Stimulated activated naive CD4-positive, alpha-beta T cell treated with Interleukin-2 at 50 U/mL for 16 hours (primary cell): Measurements from ENCODE around the gene GABBR2.
"Not testable (repeated sequence)": the region's sequence is repeated elsewhere in the genome, so short reads cannot be mapped to it uniquely, and the experiment has no call there.

Experiments
- DNase-seq: peaks from one replicate; lab custom pipeline; 2025; lab: John Stamatoyannopoulos, UW

Gene GABBR2

DNA sequence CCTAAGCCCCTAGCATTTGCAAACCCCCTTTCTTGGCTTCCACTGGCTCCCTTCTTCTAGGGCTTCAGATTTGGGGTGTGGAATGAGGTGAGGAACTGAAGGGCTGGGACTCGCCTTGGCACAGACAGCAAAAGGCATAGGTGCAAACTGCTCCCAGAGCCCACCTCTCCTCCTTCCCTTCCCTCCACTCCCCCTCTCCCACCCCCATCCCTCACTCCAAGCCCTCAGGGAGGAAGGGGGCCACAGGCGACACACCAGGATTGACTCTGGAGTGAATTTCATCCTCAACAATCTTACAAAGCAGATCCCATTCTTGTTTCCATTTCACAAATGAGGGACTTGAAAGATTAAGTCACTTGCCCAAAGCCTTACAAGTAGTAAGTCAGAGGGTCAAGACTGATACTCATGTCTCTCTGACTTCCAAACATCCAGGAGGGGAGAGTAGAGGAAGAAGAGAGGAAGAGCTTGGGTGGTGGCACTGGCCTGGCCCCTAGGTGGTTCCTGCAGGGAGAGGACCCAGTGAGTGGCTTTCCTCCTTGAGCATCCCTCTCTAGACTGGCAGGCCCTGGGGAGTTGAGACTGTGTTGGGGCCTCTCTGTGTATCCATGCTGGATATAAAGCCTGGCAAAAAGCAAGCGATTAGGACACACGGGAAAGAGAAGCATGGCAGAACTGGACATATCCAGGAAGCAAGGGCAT lies 193.1 kb downstream of the GABBR2 start:
- DNase-seq: no peak

DNA sequence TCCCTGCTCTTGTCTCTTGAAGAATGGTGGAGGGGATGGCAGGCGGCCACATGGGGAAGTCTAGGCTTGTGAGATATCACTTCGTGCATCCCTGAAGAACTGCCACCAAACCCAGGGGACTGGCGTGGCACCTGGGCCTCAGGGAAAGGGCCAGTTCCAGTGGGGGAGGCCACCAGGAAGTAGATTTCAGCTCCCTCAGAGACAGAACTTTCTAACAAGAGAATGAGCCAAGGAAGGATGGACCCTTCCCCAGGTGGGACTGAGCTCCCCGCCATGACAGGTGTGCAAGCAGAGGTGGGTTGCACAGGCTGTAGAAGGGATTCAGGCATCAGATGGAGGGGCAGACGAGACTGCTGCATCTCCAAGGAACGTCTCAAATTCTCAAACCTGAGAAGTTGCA lies 193.9 kb downstream of the GABBR2 start:
- no peak for DNase-seq

DNA sequence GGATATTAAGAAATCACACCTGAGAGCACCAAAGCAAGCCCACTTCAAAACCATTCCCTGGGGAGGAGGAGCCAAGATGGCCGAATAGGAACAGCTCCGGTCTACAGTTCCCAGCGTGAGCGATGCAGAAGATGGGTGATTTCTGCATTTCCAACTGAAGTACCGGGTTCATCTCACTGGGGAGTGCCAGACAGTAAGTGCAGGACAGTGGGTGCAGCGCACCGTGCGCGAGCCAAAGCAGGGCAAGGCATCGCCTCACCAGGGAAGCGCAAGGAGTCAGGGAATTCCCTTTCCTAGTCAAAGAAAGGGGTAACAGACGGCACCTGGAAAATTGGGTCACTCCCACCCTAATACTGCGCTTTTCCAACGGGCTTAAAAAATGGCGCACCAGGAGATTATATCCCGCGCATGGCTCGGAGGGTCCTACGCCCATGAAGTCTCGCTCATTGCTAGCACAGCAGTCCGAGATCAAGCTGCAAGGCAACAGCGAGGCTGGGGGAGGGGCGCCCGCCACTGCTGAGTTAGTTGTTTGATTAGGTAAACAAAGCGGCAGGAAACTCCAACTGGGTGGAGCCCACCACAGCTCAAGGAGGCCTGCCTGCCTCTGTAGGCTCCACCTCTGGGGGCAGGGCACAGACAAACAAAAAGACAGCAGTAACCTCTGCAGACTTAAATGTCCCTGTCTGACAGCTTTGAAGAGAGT lies 200.4 kb downstream of the GABBR2 start:
- not testable (repeated sequence) for DNase-seq

DNA sequence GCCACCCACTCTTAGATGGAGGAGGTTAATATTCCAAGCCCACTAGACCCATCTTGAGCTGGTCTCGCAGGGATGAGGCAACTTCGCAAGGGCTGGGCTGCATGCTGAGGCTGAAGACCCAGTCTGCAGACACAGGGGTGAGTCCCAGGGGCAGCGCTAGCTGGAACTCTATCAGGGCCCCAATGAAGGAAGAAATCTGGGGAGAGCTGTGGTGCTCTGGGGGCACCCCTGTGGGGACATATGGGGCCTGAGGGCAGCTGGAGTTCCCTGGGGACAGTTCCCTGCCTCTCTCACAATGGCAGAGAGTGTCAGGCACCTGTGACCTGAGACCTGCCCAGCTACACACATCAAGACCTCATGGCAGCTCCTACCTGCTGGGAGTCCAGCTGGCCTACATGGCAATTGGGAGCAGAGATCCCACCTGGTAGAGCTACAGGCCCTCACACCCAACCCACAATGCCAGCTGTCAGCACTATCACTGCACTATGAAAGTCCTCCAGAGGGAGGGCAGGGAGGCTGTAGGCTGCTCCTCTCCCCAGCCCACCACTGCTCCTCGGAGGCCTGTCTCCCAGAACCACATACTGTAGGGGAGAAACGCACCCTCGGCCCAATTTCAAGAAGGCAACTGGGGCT lies 202.2 kb downstream of the GABBR2 start:
- DNase-seq: no peak

DNA sequence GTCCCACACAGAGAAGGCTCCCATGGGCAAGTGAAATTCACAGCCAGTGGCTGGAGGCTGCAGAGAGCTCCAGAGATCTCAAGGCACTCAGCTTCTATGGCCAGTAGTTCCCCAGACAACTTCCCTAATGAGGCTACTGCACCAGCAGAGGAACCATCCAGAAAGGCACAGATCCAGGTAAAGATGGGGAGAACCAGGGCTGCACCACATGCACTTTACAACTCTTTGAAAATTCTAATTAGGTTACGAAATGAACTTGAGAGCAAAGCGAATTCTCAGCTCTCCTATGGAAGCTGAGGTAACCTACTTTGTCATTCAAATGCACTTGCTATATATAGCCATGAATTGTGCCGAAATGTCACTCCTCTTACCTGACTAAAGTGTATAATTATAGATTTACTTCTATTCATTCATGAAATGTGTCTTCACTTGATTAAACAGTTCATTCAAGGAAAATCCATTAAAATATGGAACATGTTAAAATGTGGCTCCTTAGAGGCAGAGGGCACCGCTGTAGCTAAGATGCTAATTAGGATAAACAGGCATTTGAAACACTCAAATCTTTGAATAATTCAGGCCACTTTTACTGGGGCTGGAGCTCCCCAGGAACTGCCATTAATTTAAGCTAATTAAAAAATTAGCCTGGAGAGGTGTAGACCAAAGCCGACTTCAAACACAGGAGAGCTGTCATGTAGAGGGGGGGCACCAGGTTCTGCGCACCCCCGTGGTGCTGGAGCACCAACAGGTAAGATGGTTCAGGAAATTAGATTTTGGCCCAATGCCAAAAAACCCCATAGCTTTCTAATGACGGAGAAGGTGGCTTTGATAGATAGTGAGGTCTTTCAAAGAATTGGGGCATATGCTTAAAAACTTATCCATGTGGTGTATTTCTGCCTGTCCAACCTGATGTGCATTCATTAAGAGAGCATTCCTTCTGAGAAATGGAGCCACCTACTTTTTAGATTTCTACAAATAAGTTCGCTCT lies 204.1 kb downstream of the GABBR2 start:
- no peak for DNase-seq

DNA sequence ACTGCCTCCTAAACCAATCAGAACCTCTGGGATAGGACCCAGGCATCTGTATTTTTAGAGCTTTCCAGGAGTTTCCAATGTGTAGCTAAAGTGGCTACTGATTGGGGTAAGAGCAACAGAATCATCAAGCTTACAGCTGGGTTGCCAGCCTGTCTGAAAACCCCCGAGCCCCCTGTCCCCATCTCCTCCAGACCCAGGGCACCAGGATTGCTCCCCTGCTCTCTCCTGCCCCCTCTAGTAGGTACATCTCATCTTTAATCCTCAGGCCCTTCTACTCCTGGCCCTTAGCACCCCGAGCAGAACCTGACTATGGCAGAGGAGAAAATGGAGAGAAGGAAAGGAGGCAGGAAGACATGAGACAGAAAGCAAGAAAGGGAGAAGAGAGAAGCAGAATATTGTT lies 204.9 kb downstream of the GABBR2 start:
- DNase-seq: no peak

DNA sequence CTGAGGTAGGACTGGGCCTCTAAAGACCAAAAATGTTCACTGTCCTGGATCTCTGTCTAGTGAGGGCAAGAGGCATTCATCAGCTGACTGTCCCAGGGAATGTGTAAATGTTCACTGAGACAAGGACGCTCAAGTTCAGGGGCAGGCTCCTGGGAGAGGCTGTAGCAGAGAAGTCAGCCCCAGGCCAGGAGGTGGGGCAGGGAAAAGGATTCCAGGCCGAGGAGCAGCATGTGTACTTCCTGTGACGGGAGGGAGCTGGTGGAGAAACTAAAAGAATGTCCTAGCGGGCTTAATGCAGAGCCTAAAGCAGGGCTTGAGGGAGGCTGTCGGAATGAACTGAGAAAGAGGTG lies 205.8 kb downstream of the GABBR2 start:
- DNase-seq: no peak

DNA sequence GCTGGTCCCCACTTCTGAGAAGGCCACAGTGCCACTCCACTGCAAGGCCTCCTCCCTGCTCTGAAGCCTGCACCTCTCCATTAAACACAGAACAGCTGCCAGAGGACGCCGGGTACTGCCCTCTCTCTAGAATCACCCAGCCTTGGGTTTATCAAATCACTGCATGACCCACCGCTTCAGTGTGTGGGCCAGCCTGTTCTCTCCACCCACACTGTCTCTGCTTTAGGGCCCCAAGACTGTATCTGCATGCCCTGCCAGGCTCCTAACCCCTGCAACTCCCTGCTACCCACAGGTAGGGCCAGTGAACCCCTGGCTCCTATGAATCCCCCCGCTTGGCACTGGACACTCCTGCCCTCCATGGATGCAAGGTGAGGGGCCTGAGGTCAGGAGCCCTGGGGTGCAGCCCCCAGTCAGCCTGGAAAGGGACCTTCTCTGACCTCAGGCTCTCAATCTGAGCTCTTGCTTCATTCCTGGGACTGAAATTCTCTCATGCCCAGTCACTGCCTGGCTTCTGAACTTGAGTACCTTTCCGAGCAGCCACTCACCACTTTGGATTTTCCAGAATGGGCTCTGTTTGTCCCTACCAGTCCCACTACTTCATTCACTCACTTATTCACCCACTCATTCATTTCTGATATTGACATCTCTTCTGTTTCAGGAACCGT lies 206.3 kb downstream of the GABBR2 start:
- no peak for DNase-seq

DNA sequence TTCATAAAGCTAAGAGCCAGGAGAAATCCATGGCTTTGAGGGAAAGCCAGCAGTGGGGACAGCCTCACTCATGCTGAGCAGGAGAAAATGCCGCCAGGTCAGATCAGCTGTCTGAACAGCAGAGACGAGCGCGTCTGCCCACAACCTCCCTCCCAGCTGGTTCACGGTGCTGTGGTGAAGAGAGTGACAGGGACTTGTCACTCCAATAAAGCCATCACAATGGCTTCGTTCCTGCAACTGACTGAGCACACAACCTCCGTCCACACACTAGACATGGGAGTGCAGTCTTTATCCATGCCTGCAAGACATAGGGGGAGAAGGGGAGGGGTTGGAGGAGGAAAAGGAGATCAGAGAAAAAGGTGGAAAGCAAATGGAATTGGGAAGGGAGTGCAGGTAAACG lies 206.9 kb downstream of the GABBR2 start:
- DNase-seq: no peak

DNA sequence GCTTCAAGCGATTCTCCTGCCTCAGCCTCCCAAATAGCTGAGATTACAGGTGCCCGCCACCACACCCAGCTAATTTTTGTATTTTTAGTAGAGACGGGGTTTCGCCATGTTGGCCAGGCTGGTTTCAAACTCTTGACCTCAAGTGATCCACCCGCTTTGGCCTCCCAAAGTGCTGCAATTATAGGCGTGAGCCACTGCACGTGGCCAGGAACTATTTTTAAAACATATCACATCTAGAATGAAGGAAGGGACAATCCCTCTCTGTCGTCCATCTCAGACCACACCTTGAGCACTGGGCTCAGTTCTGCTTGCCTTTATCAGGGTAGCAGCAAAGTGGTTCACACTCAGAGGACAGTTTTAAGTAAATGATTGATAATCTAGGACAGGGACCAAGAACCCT lies 207.5 kb downstream of the GABBR2 start:
- DNase-seq: not testable (repeated sequence)

DNA sequence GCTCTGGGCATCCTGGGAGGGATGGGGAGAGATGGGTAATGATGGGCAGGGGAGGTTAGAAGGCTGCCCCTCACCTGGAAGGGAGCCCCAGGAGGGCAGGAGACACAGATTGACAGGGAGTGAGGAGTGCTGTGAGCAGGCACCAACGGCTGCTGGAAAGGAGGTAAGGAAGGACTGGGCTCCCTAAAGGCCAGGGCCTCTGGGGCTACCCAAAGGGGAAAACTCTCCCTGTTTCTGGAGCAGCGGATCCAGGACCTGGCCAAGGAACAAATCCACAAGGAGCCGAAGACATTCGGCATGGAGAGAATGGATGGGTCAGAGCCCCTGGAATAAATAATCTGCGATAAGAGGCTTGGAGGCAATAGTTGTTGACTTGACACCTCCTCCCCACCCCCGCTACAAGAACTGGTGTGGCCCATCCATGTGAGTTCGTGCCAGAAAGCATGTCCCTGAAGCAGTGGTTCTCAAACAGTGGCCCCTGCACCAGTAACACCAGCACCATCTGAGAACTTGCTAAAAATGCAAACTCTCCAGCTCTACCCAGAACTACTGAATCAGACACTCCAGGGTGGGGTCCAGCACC lies 208.3 kb downstream of the GABBR2 start:
- DNase-seq: no peak

DNA sequence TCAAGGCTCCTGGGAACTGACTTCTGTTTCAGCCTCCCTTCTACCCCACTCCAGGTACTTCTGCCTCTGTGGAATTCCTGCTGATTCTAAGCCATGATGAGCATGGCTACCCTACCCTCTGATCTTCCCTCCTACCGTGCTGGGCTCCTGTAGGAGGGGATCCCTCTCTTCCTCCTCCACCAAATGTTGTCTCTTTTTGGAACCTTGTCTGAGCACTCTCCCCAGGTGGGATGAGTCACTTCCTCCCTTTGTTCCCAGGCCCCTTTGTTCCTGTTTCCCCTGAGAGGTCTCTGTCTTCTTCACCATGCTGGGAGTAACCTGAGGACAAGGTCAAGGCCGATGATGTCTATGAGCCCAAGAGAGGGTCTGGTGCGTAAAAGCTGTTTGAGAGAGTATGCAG lies 213.2 kb downstream of the GABBR2 start:
- DNase-seq: no peak

DNA sequence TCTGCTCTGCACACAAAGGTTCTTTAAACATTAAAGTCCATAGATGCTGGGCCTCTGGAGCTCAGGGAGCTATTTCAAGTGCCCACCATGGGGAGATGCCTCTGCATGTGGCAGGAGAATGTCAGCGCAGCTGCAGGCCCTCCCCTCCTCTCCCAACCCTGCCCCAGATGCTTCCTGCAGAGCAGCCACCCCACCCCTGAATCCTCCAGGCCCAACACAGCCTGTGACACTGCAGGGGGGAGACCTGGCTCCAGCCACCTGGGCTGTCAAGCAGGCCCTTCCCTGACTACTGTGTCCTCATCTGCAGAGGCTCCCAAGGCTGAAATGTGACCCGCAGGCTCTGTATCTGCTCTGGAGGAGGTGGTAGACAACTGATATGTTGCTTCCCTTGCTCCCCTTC lies 213.9 kb downstream of the GABBR2 start:
- DNase-seq: no peak

DNA sequence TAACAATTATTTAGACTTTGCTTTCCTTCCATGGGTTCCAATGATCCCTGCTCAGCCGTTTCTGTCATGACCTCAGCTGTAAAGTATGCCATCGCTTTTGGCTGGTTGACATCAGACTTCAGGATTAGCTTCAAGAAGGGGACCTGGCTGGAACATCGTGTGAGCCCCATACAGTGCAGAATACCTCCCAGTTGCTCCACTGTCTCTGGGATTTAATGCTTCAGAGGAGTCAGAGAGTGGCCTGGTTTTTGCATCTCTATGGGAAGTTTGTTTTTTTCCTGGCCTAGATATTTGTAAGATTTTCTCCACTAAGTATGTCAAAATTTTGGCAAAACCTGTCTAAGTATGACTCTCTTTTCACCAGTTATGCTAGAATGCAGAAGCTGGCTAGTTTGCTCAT lies 216.9 kb downstream of the GABBR2 start:
- DNase-seq: no peak

DNA sequence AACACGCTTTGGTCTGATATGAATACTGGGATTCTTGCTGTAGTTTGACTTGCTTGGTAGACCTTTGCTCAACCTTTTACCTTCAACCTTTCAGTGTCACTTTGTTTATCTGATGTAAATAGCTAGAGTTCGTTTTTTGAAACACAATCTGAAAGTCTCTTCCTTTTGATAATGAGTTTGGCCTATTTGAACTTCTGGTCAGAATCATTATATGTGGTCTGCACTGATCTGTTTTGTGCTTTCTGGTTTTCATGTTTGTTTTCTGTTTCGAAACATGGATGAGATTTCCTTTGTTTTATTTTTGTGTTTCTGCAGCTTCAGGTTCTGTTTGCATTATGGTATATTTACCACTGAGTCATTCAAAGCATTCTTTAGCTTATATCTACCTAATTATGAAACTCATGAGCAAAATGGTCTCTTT lies 217.5 kb downstream of the GABBR2 start:
- no peak for DNase-seq

DNA sequence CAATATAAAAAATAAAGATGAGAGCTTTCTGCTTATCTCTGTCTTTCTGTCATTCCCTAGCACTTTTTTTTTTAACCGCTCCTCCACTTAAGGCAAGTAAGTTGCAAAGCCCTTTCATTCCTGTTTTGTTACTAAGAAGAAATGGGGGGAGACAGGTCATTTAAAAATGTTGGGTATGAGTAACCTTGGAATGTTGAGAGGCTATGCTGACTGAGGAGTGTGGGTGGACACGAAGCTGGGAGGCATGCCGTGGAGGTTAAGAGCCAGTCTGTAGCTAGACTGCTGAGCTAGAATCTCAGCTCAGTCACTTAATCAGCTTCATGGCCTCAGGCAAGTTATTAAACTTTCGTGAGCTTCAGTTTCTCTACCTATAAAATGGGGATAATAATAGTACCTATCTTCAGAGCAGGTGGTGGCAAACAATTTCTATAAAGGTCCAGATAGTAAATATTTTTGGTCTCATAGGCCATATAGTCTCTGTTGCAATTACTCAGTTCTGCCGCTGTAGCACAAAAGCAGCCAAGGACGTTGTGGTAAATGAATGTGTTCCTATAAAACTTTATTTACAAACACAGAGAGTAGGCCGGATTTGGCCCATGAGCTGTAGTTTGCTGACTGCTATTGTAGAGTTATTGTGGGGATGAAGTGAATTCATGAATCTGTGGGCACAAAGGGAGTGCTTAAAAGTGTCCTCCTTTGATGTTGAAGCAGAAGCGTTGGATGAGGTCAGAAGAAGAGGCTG lies 220.0 kb downstream of the GABBR2 start:
- DNase-seq: no peak

DNA sequence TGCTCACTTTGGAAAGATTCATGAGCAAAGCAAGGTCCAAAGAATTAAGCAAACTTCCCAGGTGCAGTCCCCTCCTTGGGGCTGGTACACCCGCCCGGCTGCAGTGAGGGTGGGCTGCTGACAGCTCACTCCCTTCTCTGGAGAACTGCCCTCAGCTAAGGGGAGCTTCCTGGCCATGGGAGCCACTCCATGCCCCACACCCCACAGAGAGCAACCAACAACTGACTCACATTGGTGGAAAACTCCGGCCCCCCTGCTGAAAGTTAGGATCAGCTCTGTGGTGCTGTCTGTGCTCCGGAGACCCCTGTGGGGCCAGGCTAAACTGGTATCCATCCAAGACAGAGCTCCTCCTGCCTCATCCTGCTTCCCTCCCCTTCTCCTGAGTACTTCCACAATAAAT lies 223.0 kb downstream of the GABBR2 start:
- no peak for DNase-seq

DNA sequence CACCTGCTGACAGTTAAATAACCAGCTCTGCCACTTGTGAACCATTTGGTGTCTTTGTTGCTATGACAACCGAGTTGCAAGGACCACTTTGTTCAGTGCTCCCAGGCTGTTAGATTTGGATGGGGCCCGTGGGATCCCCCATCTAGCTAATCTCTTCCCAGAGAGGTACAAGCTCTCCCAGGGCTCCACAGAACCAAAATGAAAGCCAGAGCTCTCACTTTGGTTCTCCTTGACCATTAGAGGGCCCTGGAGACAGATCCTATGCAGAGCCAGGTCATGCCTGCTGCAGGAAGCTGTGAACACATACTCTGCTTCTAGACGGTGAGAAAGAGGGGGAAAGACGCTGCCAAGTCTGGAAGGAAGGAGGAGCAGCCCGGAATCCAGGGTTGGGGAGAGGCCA lies 224.6 kb downstream of the GABBR2 start:
- DNase-seq: no peak

DNA sequence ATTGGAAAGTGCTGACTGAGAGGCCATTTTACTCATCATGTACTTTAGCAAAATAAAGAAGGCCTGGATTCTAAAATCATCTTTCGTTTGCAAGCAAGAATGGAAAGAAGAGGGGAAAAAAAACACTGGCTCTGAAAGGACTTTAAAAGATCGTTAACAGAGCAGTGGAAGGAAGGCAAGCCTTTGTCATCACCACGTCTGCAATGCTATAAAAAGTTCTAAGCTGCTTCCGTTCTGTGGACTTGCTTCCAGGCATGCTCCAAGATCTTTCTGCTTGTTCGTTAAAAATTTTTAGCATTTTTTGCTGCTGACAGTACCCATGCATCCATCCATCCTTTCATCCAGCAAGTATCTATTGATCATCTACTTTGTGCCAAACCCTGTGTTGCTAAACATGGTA lies 226.5 kb downstream of the GABBR2 start:
- no peak for DNase-seq

DNA sequence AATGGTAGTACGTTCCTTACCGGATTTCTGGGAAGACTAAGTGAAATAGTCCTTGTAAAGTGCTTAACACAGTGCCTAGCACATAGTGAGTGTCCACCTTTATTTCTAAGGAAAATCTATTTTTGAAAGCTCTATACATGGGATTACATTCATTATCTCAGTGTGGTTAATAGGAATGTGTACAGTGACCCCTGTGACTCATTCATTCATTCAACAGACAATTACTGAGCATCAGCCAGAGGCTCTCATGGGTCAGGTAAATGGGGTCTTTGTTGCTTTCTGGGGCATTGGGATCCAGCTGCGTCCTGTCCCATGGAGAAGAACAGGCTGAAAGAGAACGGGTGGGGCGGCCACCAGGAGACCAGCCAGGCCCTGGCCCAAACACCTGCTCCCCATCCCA lies 227.1 kb downstream of the GABBR2 start:
- DNase-seq: no peak
